ENCODE data around the gene PLAU.
"Not testable (repeated sequence)": the region's sequence is repeated elsewhere in the genome, so short reads cannot be mapped to it uniquely, and the experiment has no call there.

The PLAU gene

GRCh38 chr10:73924935-73925334 lies 14.0 kb downstream of the PLAU start:
- no peak for DNase-seq

GRCh38 chr10:73925539-73925938 lies 14.6 kb downstream of the PLAU start:
- no peak for DNase-seq

GRCh38 chr10:73926152-73926764 lies 15.3 kb downstream of the PLAU start:
- DNase-seq: peak; percentile 78

GRCh38 chr10:73930630-73931327 lies 19.8 kb downstream of the PLAU start:
- not testable (repeated sequence) for DNase-seq

- no peak for DNase-seq
Observed at GRCh38 chr10:73931767-73932619, 21.1 kb downstream of the PLAU start.

GRCh38 chr10:73932620-73933112 lies 21.7 kb downstream of the PLAU start:
- no peak for DNase-seq

GRCh38 chr10:73934074-73934473 lies 23.1 kb downstream of the PLAU start:
- DNase-seq: no peak

- no peak for DNase-seq
Observed at GRCh38 chr10:73935895-73936294, 25.0 kb downstream of the PLAU start.

GRCh38 chr10:73937333-73938043 lies 26.6 kb downstream of the PLAU start:
- DNase-seq: no peak

GRCh38 chr10:73940634-73941221 lies 29.8 kb downstream of the PLAU start:
- DNase-seq: peak; percentile 89

- DNase-seq: no peak
Observed at GRCh38 chr10:73941300-73941699, 30.4 kb downstream of the PLAU start.

GRCh38 chr10:73944356-73945100 lies 33.6 kb downstream of the PLAU start:
- no peak for DNase-seq

- DNase-seq: no peak
Observed at GRCh38 chr10:73946253-73947145, 35.6 kb downstream of the PLAU start.

- no peak for DNase-seq
Observed at GRCh38 chr10:73948947-73949633, 38.2 kb downstream of the PLAU start.

GRCh38 chr10:73950155-73950948 lies 39.4 kb downstream of the PLAU start:
- no peak for DNase-seq

GRCh38 chr10:73953665-73954064 lies 42.7 kb downstream of the PLAU start:
- DNase-seq: peak; percentile 41

- DNase-seq: no peak
Observed at GRCh38 chr10:73954737-73955136, 43.8 kb downstream of the PLAU start.

GRCh38 chr10:73955719-73956118 lies 44.8 kb downstream of the PLAU start:
- no peak for DNase-seq

Measured in suppressor macrophage treated with lipopolysaccharide for 4 hours (primary cell).